ENCODE data around the gene ASPG.

DNA sequence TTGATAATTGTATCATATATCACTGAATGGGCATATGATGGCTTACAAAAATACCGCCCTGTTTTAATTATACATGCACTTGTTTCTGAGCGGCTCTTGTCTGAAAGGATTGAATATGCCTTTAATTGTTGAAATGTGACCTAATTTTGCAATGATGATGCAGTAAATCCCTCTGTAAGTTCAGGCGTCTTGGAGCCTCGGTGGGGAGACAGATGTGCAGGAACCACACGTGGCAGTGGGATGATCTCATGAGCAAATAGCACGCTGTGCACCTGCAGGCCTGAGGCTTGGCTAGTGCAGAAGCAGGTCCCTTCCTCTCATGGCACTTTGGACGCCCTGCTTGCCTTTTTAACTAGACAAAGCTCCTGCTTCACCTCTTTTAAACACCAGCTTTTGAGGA lies 49.3 kb upstream of the ASPG start:
- TF ChIP-seq, protein P1, sequence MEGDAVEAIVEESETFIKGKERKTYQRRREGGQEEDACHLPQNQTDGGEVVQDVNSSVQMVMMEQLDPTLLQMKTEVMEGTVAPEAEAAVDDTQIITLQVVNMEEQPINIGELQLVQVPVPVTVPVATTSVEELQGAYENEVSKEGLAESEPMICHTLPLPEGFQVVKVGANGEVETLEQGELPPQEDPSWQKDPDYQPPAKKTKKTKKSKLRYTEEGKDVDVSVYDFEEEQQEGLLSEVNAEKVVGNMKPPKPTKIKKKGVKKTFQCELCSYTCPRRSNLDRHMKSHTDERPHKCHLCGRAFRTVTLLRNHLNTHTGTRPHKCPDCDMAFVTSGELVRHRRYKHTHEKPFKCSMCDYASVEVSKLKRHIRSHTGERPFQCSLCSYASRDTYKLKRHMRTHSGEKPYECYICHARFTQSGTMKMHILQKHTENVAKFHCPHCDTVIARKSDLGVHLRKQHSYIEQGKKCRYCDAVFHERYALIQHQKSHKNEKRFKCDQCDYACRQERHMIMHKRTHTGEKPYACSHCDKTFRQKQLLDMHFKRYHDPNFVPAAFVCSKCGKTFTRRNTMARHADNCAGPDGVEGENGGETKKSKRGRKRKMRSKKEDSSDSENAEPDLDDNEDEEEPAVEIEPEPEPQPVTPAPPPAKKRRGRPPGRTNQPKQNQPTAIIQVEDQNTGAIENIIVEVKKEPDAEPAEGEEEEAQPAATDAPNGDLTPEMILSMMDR (IDR thresholded peaks at IDR 0.05): no peak
- TF ChIP-seq POLR2A (IDR thresholded peaks at IDR 0.05): no peak

Measured in ovary (tissue), 3 donors.